ENCODE measurements around the gene HAS3.

GRCh38 chr16:69141014-69141413 is 35.6 kb downstream of the HAS3 start:
- no peak for TF ChIP-seq RARB (CRISPR knock-in tag; IDR thresholded peaks at IDR 0.05)
- TF ChIP-seq ZC3H10 (CRISPR knock-in tag; IDR thresholded peaks at IDR 0.05), result no peak
- TF ChIP-seq OSR1 (CRISPR knock-in tag; IDR thresholded peaks at IDR 0.05), result no peak
- TF ChIP-seq ISL1 (CRISPR knock-in tag; IDR thresholded peaks at IDR 0.05), result no peak
- TF ChIP-seq ZNF565 (CRISPR knock-in tag; conservative IDR thresholded peaks at IDR 0.05; ENCODE audit: low read depth), result no peak
